AG09309 (cell line): ENCODE data around the gene CASQ1.

Experiments used
- DNase-seq: peaks from one replicate; pipeline ENCODE4 v3.0.0-alpha.2; 2010; ENCODE audit warnings: low read depth
- H3K4me3 ChIP-seq: 2 replicates; pipeline ENCODE4 v1.5.1; 2011; ENCODE audit warnings: mild to moderate bottlenecking, low read depth, low read length, moderate library complexity; ENCODE audit not compliant: control insufficient read depth
- CTCF ChIP-seq: IDR thresholded peaks from 2 replicates; pipeline ENCODE4 v1.5.1; 2011; ENCODE audit warnings: mild to moderate bottlenecking, low read depth, low read length, inconsistent platforms; ENCODE audit not compliant: insufficient read depth, control insufficient read depth; ENCODE audit errors: missing control alignments

The CASQ1 gene

GRCh38 chr1:160243767-160244166, 53.4 kb downstream of the CASQ1 start:
- TF ChIP-seq CTCF, result no peak
- H3K4me3 ChIP-seq, result no peak overlapping the region
- DNase-seq, result no peak

GRCh38 chr1:160244209-160244608, 53.8 kb downstream of the CASQ1 start:
- no peak for DNase-seq
- H3K4me3 ChIP-seq, result no peak overlapping the region
- TF ChIP-seq CTCF, result no peak

- no peak for TF ChIP-seq CTCF
- DNase-seq, result no peak
- H3K4me3 ChIP-seq, result no peak overlapping the region
These were observed 55.1 kb downstream of the CASQ1 start for GRCh38 chr1:160245434-160245833.

- no peak for TF ChIP-seq CTCF
- no peak for DNase-seq
- no peak overlapping the region for H3K4me3 ChIP-seq
These were observed 56.7 kb downstream of the CASQ1 start for GRCh38 chr1:160247053-160247452.

- no peak for TF ChIP-seq CTCF
- no peak for DNase-seq
- H3K4me3 ChIP-seq, result no peak overlapping the region
These were observed 60.6 kb downstream of the CASQ1 start for GRCh38 chr1:160251011-160251410.
